PFSK-1 (cell line): Measurements from ENCODE around the gene TPRX2.

Source experiments
- FOXP2 ChIP-seq: optimal IDR thresholded peaks from 2 replicates; pipeline ENCODE3; 2011; ENCODE audit warnings: borderline replicate concordance, control low read depth, inconsistent platforms; ENCODE audit not compliant: insufficient read depth; ENCODE audit errors: extremely low read length, extremely low read depth
- POLR2AphosphoS5 ChIP-seq: IDR thresholded peaks from 2 replicates; pipeline ENCODE4 v1.6.1; 2012; ENCODE audit warnings: low read depth, mild to moderate bottlenecking, control low read depth, low read length, moderate library complexity
- REST ChIP-seq, 2 experiments: IDR thresholded peaks; 2 replicates each; pipeline versions ENCODE4 v1.6.1 to v1.8.0; 2011 to 2012; ENCODE audit warnings: low read depth in 2 of 2, low read length in 2 of 2, control low read depth in 1 of 2, inconsistent platforms in 1 of 2, mild to moderate bottlenecking in 1 of 2, moderate library complexity in 1 of 2; ENCODE audit not compliant: insufficient read depth in 1 of 2
- SIN3A ChIP-seq: IDR thresholded peaks from 2 replicates; pipeline ENCODE4 v1.6.1; 2012; ENCODE audit warnings: mild to moderate bottlenecking, low read length, moderate library complexity, borderline replicate concordance; ENCODE audit not compliant: insufficient read depth
- TAF1 ChIP-seq: IDR thresholded peaks from 2 replicates; pipeline ENCODE4 v1.6.1; 2012; ENCODE audit warnings: low read length, control low read depth, borderline replicate concordance; ENCODE audit not compliant: insufficient read depth

TPRX2 gene

GRCh38 chr19:47839913-47840312 lies 19.1 kb upstream of the TPRX2 start:
- TF ChIP-seq TAF1 (no peak), POLR2AphosphoS5 (no peak), SIN3A (no peak), FOXP2 (no peak), REST (IDR thresholded peaks at IDR 0.05; ENCODE audit: insufficient read depth in 1 of 2, low read depth in 2 of 2, low read length in 2 of 2) (no peak)

GRCh38 chr19:47842941-47843340 lies 16.1 kb upstream of the TPRX2 start:
- TF ChIP-seq REST (IDR thresholded peaks at IDR 0.05; ENCODE audit: insufficient read depth in 1 of 2, low read depth in 2 of 2, low read length in 2 of 2), result no peak
- no peak for TF ChIP-seq FOXP2
- no peak for TF ChIP-seq POLR2AphosphoS5
- TF ChIP-seq TAF1, result no peak
- TF ChIP-seq SIN3A, result no peak

GRCh38 chr19:47848425-47848822 lies 10.6 kb upstream of the TPRX2 start:
- no peak for TF ChIP-seq FOXP2
- no peak for TF ChIP-seq SIN3A
- TF ChIP-seq REST (IDR thresholded peaks at IDR 0.05; ENCODE audit: insufficient read depth in 1 of 2, low read depth in 2 of 2, low read length in 2 of 2), result no peak
- no peak for TF ChIP-seq POLR2AphosphoS5
- TF ChIP-seq TAF1, result no peak

- TF ChIP-seq TAF1, result no peak
Observed at GRCh38 chr19:47848823-47849473, 10.1 kb upstream of the TPRX2 start.

- TF ChIP-seq POLR2AphosphoS5, result no peak
- TF ChIP-seq FOXP2, result no peak
- TF ChIP-seq TAF1, result no peak
- no peak for TF ChIP-seq SIN3A
- no peak for TF ChIP-seq REST (IDR thresholded peaks at IDR 0.05; ENCODE audit: insufficient read depth in 1 of 2, low read depth in 2 of 2, low read length in 2 of 2)
Observed at GRCh38 chr19:47853003-47853402, 6.0 kb upstream of the TPRX2 start.
